HepG2 (cell line): ENCODE data around the gene TNS1. TPM values are rescaled to one million over a fixed set of nuclear protein-coding genes. Genes with fewer than 3 reads are reported as not detected.

ENCODE experiments used
- CEBPB ChIP-seq: IDR thresholded peaks from 2 replicates; pipeline ENCODE4 v1.6.1; 2011; ENCODE audit warnings: low read depth, low read length, improper control_type of control experiment, borderline replicate concordance
- KIAA2018 ChIP-seq: sonication (generic); formaldehyde crosslinking; IDR thresholded peaks from 2 replicates; pipeline ENCODE4 v1.5.0; 2020; ENCODE audit warnings: mild to moderate bottlenecking, missing genetic modification reagents, borderline replicate concordance
- KLF16 ChIP-seq, 2 experiments: sonication (generic) in 1 of 2; formaldehyde crosslinking in 1 of 2; IDR thresholded peaks; 2 replicates each; pipeline versions ENCODE4 v1.6.1 to v1.8.0; 2016 to 2023; ENCODE audit warnings: missing genetic modification reagents in 2 of 2, missing compliant biosample characterization in 1 of 2
- NFE2L2 ChIP-seq: fragments of 150-350 bp; IDR thresholded peaks from 2 replicates; pipeline ENCODE4 v1.6.1; 2014; ENCODE audit warnings: low read length
- ZFYVE20 ChIP-seq: sonication (generic); formaldehyde crosslinking; IDR thresholded peaks from 2 replicates; pipeline ENCODE4 v1.8.0; 2023; ENCODE audit warnings: low read depth, mild to moderate bottlenecking, moderate library complexity, missing genetic modification reagents, borderline replicate concordance
- ZMAT5 ChIP-seq: sonication (generic); formaldehyde crosslinking; IDR thresholded peaks from 2 replicates; pipeline ENCODE4 v1.5.0; 2020; ENCODE audit warnings: mild to moderate bottlenecking, low read depth, missing genetic modification reagents, borderline replicate concordance
- ZNF589 ChIP-seq: sonication (generic); formaldehyde crosslinking; conservative IDR thresholded peaks from 2 replicates; pipeline ENCODE4 v1.8.0; 2022; ENCODE audit warnings: mild to moderate bottlenecking, moderate library complexity, missing genetic modification reagents
- ZSCAN20 ChIP-seq: sonication (generic); formaldehyde crosslinking; IDR thresholded peaks from 2 replicates; pipeline ENCODE4 v1.4.0; 2020; ENCODE audit warnings: missing genetic modification reagents, mild to moderate bottlenecking, borderline replicate concordance
- polyA plus RNA-seq, 8 experiments: library from polyadenylated mRNA; depleted of rRNA in 3 of 8; stranded (reverse) in 7 of 8; unstranded in 1 of 8; fragments of >200 nt; fragmentation: Illumina TruSeq in 4 of 8; extraction: Trizol in 4 of 8; gene quantifications; 2 replicates each; pipeline versions ENCODE4 v1.2.1 to v1.2.3, GENCODE V29; 2011 to 2016; ENCODE audit warnings: low read depth in 4 of 8, missing spikeins in 1 of 8, mixed read lengths in 1 of 8; ENCODE audit not compliant: insufficient read depth in 1 of 8
- total RNA-seq, 5 experiments: library from RNA; depleted of rRNA; stranded (reverse); fragments of >200 nt; fragmentation: Illumina TruSeq; extraction: Trizol; gene quantifications; 2 replicates each; pipeline ENCODE4 v1.2.3, GENCODE V29; 2016; ENCODE audit warnings: low read depth in 1 of 5
- TF ChIP-seq, protein P1 (sequence below): sonication (generic); formaldehyde crosslinking; IDR thresholded peaks from one replicate; pipeline ENCODE4 v1.5.1; 2020; ENCODE audit warnings: mild to moderate bottlenecking, missing genetic modification reagents; ENCODE audit errors: not compliant biosample characterization

The TNS1 gene
- total and polyA plus RNA-seq, 2 of the 13 experiments (the other 11 are each of a cell fraction or from before 2014, with no cell fraction given): 1.9 to 118 TPM

DNA sequence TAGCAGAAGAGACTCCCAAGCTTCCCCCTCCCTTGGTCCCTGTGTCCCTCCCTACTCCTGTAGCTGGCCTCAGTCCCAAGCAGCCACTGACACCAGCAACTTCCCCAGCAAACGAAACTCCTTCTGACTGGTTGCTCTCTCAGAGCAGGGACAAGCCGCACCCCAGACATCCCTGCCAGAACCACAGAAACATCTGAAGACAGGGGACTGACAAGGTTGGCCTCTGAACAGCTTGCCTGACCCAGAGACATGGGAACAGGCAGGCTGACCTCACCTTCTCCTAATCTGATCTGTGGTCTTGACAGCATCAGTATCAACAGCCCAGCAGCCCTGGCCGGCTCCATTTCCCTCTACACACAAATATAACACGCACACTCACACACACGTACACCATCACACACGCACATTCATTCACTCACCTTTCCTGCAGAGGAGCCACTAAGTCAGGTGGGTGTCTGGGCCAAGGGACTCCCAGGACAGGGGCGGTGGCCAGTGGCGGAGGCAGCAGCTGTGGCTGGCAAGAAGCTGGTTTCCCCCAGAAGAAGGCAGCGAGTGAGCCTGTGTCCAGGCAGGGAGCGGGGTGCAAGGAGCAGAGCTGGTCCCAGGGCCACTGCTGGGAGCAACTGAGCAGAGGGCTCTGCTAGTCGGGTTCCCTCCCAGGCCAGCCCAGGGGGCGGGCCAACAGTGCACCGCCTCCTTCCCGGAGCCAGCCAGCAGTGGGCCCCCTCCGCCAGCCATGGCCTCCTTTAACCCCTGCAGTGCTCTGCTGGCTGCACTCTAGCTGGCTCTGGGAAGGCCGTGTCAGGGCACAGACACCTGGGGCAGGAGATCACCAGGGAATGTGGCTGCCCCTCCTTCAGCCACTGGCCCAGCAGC, 59.1 kb downstream of the TNS1 start (continued):
- TF ChIP-seq KIAA2018 (no peak), ZSCAN20 (no peak), ZMAT5 (no peak), CEBPB (no peak), ZFYVE20 (no peak), ZNF589 (CRISPR knock-in tag) (no peak), NFE2L2 (no peak), KLF16 (CRISPR knock-in tag; IDR thresholded peaks at IDR 0.05) (peak in 1 of 2 experiments; percentile 47; a peak in 1 of 4 replicates)
- TF ChIP-seq, protein P1, sequence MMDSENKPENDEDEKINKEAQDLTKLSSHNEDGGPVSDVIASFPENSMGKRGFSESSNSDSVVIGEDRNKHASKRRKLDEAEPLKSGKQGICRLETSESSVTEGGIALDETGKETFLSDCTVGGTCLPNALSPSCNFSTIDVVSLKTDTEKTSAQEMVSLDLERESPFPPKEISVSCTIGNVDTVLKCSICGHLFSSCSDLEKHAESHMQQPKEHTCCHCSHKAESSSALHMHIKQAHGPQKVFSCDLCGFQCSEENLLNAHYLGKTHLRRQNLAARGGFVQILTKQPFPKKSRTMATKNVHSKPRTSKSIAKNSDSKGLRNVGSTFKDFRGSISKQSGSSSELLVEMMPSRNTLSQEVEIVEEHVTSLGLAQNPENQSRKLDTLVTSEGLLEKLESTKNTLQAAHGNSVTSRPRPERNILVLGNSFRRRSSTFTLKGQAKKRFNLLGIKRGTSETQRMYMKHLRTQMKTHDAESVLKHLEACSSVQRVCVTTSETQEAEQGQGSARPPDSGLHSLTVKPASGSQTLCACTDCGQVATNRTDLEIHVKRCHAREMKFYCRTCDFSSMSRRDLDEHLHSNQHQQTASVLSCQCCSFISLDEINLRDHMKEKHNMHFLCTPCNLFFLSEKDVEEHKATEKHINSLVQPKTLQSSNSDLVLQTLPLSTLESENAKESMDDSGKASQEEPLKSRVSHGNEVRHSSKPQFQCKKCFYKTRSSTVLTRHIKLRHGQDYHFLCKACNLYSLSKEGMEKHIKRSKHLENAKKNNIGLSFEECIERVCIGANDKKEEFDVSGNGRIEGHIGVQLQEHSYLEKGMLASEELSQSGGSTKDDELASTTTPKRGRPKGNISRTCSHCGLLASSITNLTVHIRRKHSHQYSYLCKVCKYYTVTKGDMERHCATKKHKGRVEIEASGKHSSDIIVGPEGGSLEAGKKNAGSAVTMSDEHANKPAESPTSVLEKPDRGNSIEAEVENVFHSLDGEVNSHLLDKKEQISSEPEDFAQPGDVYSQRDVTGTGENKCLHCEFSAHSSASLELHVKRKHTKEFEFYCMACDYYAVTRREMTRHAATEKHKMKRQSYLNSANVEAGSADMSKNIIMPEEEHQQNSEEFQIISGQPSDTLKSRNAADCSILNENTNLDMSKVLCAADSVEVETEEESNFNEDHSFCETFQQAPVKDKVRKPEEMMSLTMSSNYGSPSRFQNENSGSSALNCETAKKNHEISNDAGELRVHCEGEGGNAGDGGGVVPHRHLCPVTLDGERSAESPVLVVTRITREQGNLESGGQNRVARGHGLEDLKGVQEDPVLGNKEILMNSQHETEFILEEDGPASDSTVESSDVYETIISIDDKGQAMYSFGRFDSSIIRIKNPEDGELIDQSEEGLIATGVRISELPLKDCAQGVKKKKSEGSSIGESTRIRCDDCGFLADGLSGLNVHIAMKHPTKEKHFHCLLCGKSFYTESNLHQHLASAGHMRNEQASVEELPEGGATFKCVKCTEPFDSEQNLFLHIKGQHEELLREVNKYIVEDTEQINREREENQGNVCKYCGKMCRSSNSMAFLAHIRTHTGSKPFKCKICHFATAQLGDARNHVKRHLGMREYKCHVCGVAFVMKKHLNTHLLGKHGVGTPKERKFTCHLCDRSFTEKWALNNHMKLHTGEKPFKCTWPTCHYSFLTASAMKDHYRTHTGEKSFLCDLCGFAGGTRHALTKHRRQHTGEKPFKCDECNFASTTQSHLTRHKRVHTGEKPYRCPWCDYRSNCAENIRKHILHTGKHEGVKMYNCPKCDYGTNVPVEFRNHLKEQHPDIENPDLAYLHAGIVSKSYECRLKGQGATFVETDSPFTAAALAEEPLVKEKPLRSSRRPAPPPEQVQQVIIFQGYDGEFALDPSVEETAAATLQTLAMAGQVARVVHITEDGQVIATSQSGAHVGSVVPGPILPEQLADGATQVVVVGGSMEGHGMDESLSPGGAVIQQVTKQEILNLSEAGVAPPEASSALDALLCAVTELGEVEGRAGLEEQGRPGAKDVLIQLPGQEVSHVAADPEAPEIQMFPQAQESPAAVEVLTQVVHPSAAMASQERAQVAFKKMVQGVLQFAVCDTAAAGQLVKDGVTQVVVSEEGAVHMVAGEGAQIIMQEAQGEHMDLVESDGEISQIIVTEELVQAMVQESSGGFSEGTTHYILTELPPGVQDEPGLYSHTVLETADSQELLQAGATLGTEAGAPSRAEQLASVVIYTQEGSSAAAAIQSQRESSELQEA (CRISPR knock-in tag): no peak
